WTC11 (cell line): ENCODE results near the gene POLR3B. TPM values are rescaled to one million over a fixed set of nuclear protein-coding genes. Genes with fewer than 3 reads are reported as not detected.

ENCODE experiments used
- ATAC-seq: fragments of 200-7000 bp; cut with Tn5 transposase; 2 replicates; pipeline ENCODE4 v1.10.0; 2021; ENCODE audit warnings: mild to moderate bottlenecking, moderate library complexity
- CTCF ChIA-PET: fragments of 300-600 bp; sonication (Branson Sonifier 250); formaldehyde crosslinking; loops from one replicate; lab custom pipeline; 2021; ENCODE audit warnings: antibody characterized with exemption; lab: Charles Lee
- POLR2A ChIA-PET: fragments of 350-600 bp; sonication (Branson Sonifier 250); formaldehyde crosslinking; loops from one replicate; lab custom pipeline; 2021; ENCODE audit warnings: antibody characterized with exemption; lab: Charles Lee
- DNase-seq: peaks from one replicate; pipeline ENCODE4 v3.0.0; 2021; ENCODE audit warnings: low spot score
- H3K27ac Mint-ChIP-seq: 2 replicates; pipeline ENCODE4 v1.8.0; 2021; ENCODE audit warnings: mixed read lengths
- H3K27me3 Mint-ChIP-seq: 2 replicates; pipeline ENCODE4 v1.8.0; 2021; ENCODE audit warnings: low read depth, mild to moderate bottlenecking, moderate library complexity, mixed read lengths
- H3K36me3 Mint-ChIP-seq: 2 replicates; pipeline ENCODE4 v1.8.0; 2021; ENCODE audit warnings: mixed read lengths
- H3K4me1 Mint-ChIP-seq: 2 replicates; pipeline ENCODE4 v1.8.0; 2022; ENCODE audit warnings: mixed read lengths
- H3K4me3 Mint-ChIP-seq: 2 replicates; pipeline ENCODE4 v1.8.0; 2021; ENCODE audit warnings: mild to moderate bottlenecking, moderate library complexity, mixed read lengths
- H3K9me3 Mint-ChIP-seq: 2 replicates; pipeline ENCODE4 v1.8.0; 2021; ENCODE audit warnings: mixed read lengths
- AFF4 ChIP-seq: sonication (generic); formaldehyde crosslinking; IDR thresholded peaks from 2 replicates; pipeline ENCODE4 v1.8.1; 2023; ENCODE audit warnings: mild to moderate bottlenecking, missing genetic modification reagents, borderline replicate concordance
- ATF6 ChIP-seq: sonication (generic); formaldehyde crosslinking; IDR thresholded peaks from 2 replicates; pipeline ENCODE4 v1.8.1; 2023; ENCODE audit warnings: mild to moderate bottlenecking, missing genetic modification reagents
- E2F5 ChIP-seq: sonication (generic); formaldehyde crosslinking; IDR thresholded peaks from 2 replicates; pipeline ENCODE4 v1.8.1; 2022; ENCODE audit warnings: mild to moderate bottlenecking, moderate library complexity, missing genetic modification reagents
- FOXJ3 ChIP-seq: sonication (generic); formaldehyde crosslinking; IDR thresholded peaks from 2 replicates; pipeline ENCODE4 v1.9.0; 2021; ENCODE audit warnings: missing genetic modification reagents, mild to moderate bottlenecking, borderline replicate concordance
- FOXP4 ChIP-seq: sonication (generic); formaldehyde crosslinking; IDR thresholded peaks from 2 replicates; pipeline ENCODE4 v1.8.0; 2022; ENCODE audit warnings: mild to moderate bottlenecking, missing genetic modification reagents
- GABPB1 ChIP-seq: sonication (generic); formaldehyde crosslinking; IDR thresholded peaks from 2 replicates; pipeline ENCODE4 v1.8.1; 2023; ENCODE audit warnings: mild to moderate bottlenecking, missing genetic modification reagents
- MYBL2 ChIP-seq: sonication (generic); formaldehyde crosslinking; IDR thresholded peaks from 2 replicates; pipeline ENCODE4 v1.8.1; 2023; ENCODE audit warnings: mild to moderate bottlenecking, moderate library complexity, missing genetic modification reagents
- NFATC4 ChIP-seq: fragments of 250-450 bp; sonication (Bioruptor Pico); IDR thresholded peaks from 2 replicates; pipeline ENCODE4 v1.9.0; 2021; ENCODE audit warnings: mild to moderate bottlenecking
- NR1H2 ChIP-seq: sonication (generic); formaldehyde crosslinking; IDR thresholded peaks from 2 replicates; pipeline ENCODE4 v1.9.0; 2021; ENCODE audit warnings: mild to moderate bottlenecking, moderate library complexity, missing genetic modification reagents
- NR2C2 ChIP-seq: sonication (generic); formaldehyde crosslinking; IDR thresholded peaks from 2 replicates; pipeline ENCODE4 v1.8.0; 2022; ENCODE audit warnings: mild to moderate bottlenecking, missing genetic modification reagents
- PREB ChIP-seq: sonication (generic); formaldehyde crosslinking; IDR thresholded peaks from 2 replicates; pipeline ENCODE4 v1.8.1; 2022; ENCODE audit warnings: mild to moderate bottlenecking, missing genetic modification reagents, moderate library complexity, borderline replicate concordance
- SMAD4 ChIP-seq: sonication (generic); formaldehyde crosslinking; IDR thresholded peaks from 2 replicates; pipeline ENCODE4 v1.8.0; 2022; ENCODE audit warnings: mild to moderate bottlenecking, missing genetic modification reagents
- SOX15 ChIP-seq: fragments of 250-450 bp; sonication (Bioruptor Pico); IDR thresholded peaks from 2 replicates; pipeline ENCODE4 v1.9.0; 2021; ENCODE audit warnings: mild to moderate bottlenecking
- SP1 ChIP-seq: sonication (generic); formaldehyde crosslinking; conservative IDR thresholded peaks from 2 replicates; pipeline ENCODE4 v1.8.1; 2022; ENCODE audit warnings: missing genetic modification reagents
- TCF7 ChIP-seq: sonication (generic); formaldehyde crosslinking; IDR thresholded peaks from 2 replicates; pipeline ENCODE4 v1.8.0; 2022; ENCODE audit warnings: mild to moderate bottlenecking, low read depth, missing genetic modification reagents, moderate library complexity
- USF1 ChIP-seq: sonication (generic); formaldehyde crosslinking; IDR thresholded peaks from 2 replicates; pipeline ENCODE4 v1.8.0; 2022; ENCODE audit warnings: mild to moderate bottlenecking, missing genetic modification reagents
- ZNF138 ChIP-seq: sonication (generic); formaldehyde crosslinking; conservative IDR thresholded peaks from 2 replicates; pipeline ENCODE4 v1.8.1; 2022; ENCODE audit warnings: mild to moderate bottlenecking, moderate library complexity, missing genetic modification reagents
- ZNF219 ChIP-seq: sonication (generic); formaldehyde crosslinking; IDR thresholded peaks from 2 replicates; pipeline ENCODE4 v1.8.0; 2023; ENCODE audit warnings: missing genetic modification reagents, mild to moderate bottlenecking, borderline replicate concordance
- ZNF263 ChIP-seq: sonication (generic); formaldehyde crosslinking; IDR thresholded peaks from 2 replicates; pipeline ENCODE4 v1.8.1; 2022; ENCODE audit warnings: low read depth, mild to moderate bottlenecking, moderate library complexity, missing genetic modification reagents
- ZNF317 ChIP-seq: sonication (generic); formaldehyde crosslinking; IDR thresholded peaks from 2 replicates; pipeline ENCODE4 v1.8.1; 2023; ENCODE audit warnings: low read depth, mild to moderate bottlenecking, moderate library complexity, missing genetic modification reagents, borderline replicate concordance
- ZNF396 ChIP-seq: fragments of 250-450 bp; sonication (Bioruptor Pico); IDR thresholded peaks from 2 replicates; pipeline ENCODE4 v1.8.0; 2021; ENCODE audit warnings: mild to moderate bottlenecking, moderate library complexity, borderline replicate concordance
- total RNA-seq: library from RNA; stranded (reverse); gene quantifications from 3 replicates; pipeline ENCODE4 v1.2.3, GENCODE V29; 2021

POLR3B gene
- total RNA-seq, 1 experiment from 2014 or later = 9.0 TPM

GRCh38 chr12:106417926-106418910, 60.7 kb downstream of the POLR3B start (continued):
- no peak for TF ChIP-seq SMAD4 (CRISPR knock-in tag)
- no peak for TF ChIP-seq ZNF263 (CRISPR knock-in tag)
- TF ChIP-seq AFF4 (CRISPR knock-in tag) = no peak
- TF ChIP-seq ZNF317 (CRISPR knock-in tag) = no peak
- TF ChIP-seq TCF7 (CRISPR knock-in tag) = no peak
- TF ChIP-seq SOX15 (CRISPR knock-in tag) = no peak
- TF ChIP-seq E2F5 = no peak
- TF ChIP-seq ZNF219 (CRISPR knock-in tag) = no peak
- TF ChIP-seq GABPB1 = no peak
- no peak for TF ChIP-seq SP1
- no peak for TF ChIP-seq NFATC4 (CRISPR knock-in tag)
- no peak for TF ChIP-seq ZNF138 (CRISPR knock-in tag)

GRCh38 chr12:106418970-106419369, 61.4 kb downstream of the POLR3B start:
- ChIA-PET POLR2A (no interaction called here), CTCF (interaction anchor here (1.3 kb wide), 1 partner anchor 499 kb away, joined by 4 read pairs; no protein-coding TSS in a partner anchor)
- Mint-ChIP-seq H3K9me3 (no peaks in the 10 kb centered on the region; the same call in 1 of the 2 replicates), H3K4me1 (peaks cover 5% of the 10 kb centered on the region; the same call in 1 of the 2 replicates), H3K27ac (no peak overlapping the region), H3K36me3 (0 out of 2 replicates have a peak, but pooled peaks cover 4% of the 10 kb centered on the region), H3K4me3 (no peak overlapping the region), H3K27me3 (no peaks in the 10 kb centered on the region)
- no peak for DNase-seq
- no peak for ATAC-seq
- TF ChIP-seq SMAD4 (CRISPR knock-in tag) = no peak

GRCh38 chr12:106423291-106423690, 65.7 kb downstream of the POLR3B start:
- Mint-ChIP-seq H3K36me3 (0 out of 2 replicates have a peak, but pooled peaks cover 4% of the 10 kb centered on the region), H3K9me3 (no peaks in the 10 kb centered on the region; the same call in 1 of the 2 replicates), H3K27me3 (no peaks in the 10 kb centered on the region), H3K4me3 (no peak overlapping the region), H3K27ac (no peak overlapping the region), H3K4me1 (peaks cover 7% of the 10 kb centered on the region)
- no peak for ATAC-seq
- no peak for DNase-seq
- CTCF ChIA-PET = interaction anchor here (0.6 kb wide), 1 partner anchor 66 kb away, joined by 3 read pairs; the partner anchor contains the start of gene POLR3B
- POLR2A ChIA-PET = no interaction called here
- TF ChIP-seq ATF6 (CRISPR knock-in tag) (no peak), ZNF396 (no peak), NR1H2 (no peak), MYBL2 (CRISPR knock-in tag) (no peak), NR2C2 (CRISPR knock-in tag) (no peak), TCF7 (CRISPR knock-in tag) (no peak), FOXP4 (no peak), FOXJ3 (CRISPR knock-in tag) (no peak), PREB (CRISPR knock-in tag) (no peak), USF1 (no peak)
